Omental fat pad (tissue), 4 donors: ENCODE results near the gene COL27A1. TPM values are rescaled to one million over a fixed set of nuclear protein-coding genes. Genes with fewer than 3 reads are reported as not detected.

Experiments used
- ATAC-seq: fragments of 150-250 bp; one replicate; pipeline ENCODE4 v1.9.1; 2016; ENCODE audit warnings: mild to moderate bottlenecking, moderate library complexity; ENCODE audit not compliant: low FRiP score
- DNase-seq: peaks from one replicate; pipeline ENCODE4 v3.0.0-alpha.2; 2019; ENCODE audit warnings: low spot score
- total RNA-seq, 4 donors: library from RNA; depleted of rRNA; stranded (reverse); fragments of >200 nt; gene quantifications; one replicate each; pipeline ENCODE4 v1.1.0, GENCODE V29; 2016
- TF ChIP-seq, protein P1 (sequence below), 3 donors: fragments of 450-650 bp; IDR thresholded peaks; one replicate each; pipeline ENCODE4 v1.5.1; 2016 to 2017; ENCODE audit warnings: antibody characterized with exemption in 3 of 3, mild to moderate bottlenecking in 3 of 3, moderate library complexity in 2 of 3

COL27A1 gene
- 10 to 100 TPM in 3 of 4 donors, 1 to 10 TPM in 1; 4.9 to 78.9 (median 10.1) TPM for total RNA-seq

DNA sequence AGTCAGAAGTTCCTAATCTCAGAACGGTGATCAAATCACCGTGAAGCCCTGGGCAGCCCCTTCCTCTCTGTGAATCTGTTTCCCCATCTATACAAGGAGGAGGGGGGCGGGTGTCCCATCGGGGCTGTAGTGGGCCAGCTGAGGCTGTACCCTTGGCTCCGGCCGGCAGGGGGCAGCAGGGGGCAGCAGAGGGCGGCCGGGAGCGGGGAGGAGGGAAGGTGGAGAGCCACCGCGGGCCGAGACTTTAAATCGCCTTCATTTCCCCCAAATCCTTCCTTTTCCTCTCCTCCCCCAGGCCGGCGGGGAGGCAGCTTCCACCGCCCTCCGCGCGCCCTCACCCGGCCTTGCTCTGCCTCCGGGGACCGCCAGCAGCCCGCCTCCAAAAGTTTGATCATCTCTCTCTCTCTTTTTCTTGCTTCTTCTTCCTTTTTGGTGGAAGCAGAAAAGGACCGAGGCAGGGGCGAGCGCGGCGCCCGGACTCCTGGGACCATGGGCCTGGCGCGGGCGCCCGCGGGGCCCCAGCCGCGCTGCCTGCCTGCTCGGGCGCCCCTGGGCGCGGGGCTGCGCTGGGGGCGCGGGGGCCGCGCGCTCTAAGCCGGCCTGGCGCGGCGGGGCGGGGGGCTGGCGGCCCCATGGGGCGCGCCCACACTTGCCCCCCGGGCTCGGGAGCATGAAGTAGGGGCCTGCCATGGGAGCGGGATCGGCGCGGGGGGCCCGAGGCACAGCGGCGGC lies at the start of gene COL27A1:
Gene COL27A1 (plus strand): TSS at position 275 of the 732 bp plus-strand sequence. CDS start 414 bp downstream, at position 689.
- DNase-seq (peak; percentile 77), ATAC-seq (peak; percentile 83)
- TF ChIP-seq, protein P1, sequence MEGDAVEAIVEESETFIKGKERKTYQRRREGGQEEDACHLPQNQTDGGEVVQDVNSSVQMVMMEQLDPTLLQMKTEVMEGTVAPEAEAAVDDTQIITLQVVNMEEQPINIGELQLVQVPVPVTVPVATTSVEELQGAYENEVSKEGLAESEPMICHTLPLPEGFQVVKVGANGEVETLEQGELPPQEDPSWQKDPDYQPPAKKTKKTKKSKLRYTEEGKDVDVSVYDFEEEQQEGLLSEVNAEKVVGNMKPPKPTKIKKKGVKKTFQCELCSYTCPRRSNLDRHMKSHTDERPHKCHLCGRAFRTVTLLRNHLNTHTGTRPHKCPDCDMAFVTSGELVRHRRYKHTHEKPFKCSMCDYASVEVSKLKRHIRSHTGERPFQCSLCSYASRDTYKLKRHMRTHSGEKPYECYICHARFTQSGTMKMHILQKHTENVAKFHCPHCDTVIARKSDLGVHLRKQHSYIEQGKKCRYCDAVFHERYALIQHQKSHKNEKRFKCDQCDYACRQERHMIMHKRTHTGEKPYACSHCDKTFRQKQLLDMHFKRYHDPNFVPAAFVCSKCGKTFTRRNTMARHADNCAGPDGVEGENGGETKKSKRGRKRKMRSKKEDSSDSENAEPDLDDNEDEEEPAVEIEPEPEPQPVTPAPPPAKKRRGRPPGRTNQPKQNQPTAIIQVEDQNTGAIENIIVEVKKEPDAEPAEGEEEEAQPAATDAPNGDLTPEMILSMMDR (IDR thresholded peaks at IDR 0.05) = peak in 1 of 3 donors; percentile 64

DNA sequence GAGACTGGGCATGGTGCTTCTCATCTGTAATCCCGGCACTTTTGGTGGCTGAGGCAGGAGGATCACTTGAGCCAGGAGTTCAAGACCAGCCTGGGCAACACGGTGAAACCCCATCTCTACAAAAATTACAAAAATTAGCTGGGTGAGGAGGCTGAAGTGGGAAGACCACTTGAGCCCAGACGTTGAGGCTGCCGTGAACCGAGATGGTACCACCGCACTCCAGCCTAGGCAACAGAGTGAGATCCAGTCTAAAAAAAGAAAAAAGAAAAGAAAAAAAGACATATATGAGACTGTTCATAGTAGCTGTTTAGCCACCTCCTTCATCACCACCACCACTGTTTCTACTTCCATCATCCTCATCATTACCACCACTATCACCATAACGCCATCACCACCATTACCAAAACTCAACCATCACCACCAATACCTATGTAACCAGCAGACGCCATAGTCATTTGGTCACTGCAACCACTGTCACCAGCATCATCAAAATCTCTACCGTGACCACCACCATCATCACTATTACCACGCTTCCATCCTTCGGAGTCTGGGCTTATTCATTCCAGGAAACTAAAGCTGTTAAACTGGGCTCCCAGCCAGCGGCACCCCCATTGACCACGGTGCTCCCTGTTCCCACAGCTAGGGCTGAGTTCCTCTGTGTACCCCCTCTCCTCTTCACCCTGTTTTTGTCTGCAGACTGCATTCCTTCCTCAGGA lies 47.9 kb upstream of the COL27A1 start:
- DNase-seq = no peak
- ATAC-seq = no peak
- TF ChIP-seq, protein P1 (IDR thresholded peaks at IDR 0.05) = no peak

DNA sequence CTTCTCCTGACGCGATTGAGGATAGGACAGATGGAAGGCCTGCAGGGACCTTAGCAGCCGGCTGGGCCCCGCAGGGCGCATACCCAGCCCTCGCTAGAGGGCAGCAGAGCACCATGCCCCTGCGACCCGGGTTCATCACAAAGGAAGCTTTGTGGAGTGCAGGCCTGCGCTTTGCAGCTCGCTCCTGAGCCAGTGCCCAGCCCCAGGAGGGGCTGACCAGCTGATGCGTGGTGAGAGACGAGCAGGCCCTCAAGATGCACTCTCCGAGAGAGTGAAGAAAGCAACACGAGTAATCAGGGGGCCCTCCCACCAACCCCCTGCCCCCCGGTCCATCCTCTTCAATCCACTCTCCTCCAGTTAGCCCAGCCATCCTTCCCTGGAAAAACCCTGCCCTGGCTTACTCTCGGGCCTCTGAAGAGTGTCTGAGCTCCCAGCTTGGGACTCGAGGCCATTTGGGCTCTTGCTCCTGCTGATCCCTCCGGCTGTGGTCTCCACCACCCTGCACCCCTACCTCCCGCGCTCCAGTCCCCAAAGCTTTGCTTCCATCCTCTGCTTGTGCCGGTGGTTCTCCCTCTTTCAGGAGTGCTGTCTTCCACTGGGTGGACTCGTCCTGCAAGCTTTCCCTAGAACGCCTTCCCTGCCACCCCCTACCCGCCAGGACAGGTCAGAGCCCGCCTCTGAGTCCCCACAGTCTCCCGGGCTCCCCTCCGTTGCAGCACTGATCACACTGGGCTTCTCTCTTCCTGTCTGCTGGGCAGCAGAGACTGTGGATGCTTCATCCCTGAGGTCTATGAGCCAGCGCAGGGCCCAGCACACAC lies 47.1 kb upstream of the COL27A1 start:
- peak; percentile 76 for ATAC-seq
- TF ChIP-seq, protein P1 (IDR thresholded peaks at IDR 0.05) = peak in 1 of 3 donors; percentile 33
- DNase-seq = peak; percentile 34

DNA sequence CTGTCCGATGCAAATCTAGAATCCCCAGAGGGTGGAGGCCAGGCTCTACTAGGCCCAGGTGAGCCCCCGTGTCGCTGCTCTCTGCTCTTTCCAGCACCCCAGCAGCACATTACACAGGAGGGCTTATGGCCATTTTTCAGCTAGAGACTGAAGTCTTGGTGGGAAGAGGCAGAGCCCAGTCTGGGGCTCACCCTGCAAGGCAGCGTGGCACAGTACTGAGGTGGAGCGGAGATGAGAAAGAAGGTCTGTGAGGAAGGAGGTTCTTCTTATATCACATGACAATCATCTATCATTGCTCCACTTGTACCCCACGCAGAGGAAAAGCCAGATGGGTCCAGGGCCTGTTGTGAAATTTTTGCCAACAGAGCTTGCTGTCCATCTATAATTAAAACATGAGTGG lies 46.2 kb upstream of the COL27A1 start:
- TF ChIP-seq, protein P1 (IDR thresholded peaks at IDR 0.05) = no peak
- ATAC-seq (peak; percentile 2), DNase-seq (no peak)

- DNase-seq (no peak), ATAC-seq (peak; percentile 60)
- TF ChIP-seq, protein P1 (IDR thresholded peaks at IDR 0.05) = no peak
Observed at GRCh38 chr9:114110180-114110579, 45.2 kb upstream of the COL27A1 start.

- DNase-seq (no peak), ATAC-seq (no peak)
- TF ChIP-seq, protein P1 (IDR thresholded peaks at IDR 0.05) = no peak
Observed at GRCh38 chr9:114112325-114112724, 43.0 kb upstream of the COL27A1 start.
